ENCODE results near the gene NEUROD2. TPM values are rescaled to one million over a fixed set of nuclear protein-coding genes. Genes with fewer than 3 reads are reported as not detected.

The NEUROD2 gene
- total RNA-seq, 1 experiment from 2014 or later = not detected

GRCh38 chr17:39629494-39629880 lies 21.8 kb upstream of the NEUROD2 start:
- no peak for DNase-seq (ENCODE audit: low read depth in 1 of 2, low spot score in 2 of 2)
- no peaks in the 10 kb centered on the region for H3K36me3 ChIP-seq
- H3K4me3 ChIP-seq = no peak overlapping the region
- H3K27ac ChIP-seq = no peak overlapping the region
- peaks cover 46% of the 10 kb centered on the region for H3K27me3 ChIP-seq (replicated peaks)
- H3K9me3 ChIP-seq (replicated peaks) = no peaks in the 10 kb centered on the region
- no peaks in the 10 kb centered on the region for H3K4me1 ChIP-seq (replicated peaks)

DNA sequence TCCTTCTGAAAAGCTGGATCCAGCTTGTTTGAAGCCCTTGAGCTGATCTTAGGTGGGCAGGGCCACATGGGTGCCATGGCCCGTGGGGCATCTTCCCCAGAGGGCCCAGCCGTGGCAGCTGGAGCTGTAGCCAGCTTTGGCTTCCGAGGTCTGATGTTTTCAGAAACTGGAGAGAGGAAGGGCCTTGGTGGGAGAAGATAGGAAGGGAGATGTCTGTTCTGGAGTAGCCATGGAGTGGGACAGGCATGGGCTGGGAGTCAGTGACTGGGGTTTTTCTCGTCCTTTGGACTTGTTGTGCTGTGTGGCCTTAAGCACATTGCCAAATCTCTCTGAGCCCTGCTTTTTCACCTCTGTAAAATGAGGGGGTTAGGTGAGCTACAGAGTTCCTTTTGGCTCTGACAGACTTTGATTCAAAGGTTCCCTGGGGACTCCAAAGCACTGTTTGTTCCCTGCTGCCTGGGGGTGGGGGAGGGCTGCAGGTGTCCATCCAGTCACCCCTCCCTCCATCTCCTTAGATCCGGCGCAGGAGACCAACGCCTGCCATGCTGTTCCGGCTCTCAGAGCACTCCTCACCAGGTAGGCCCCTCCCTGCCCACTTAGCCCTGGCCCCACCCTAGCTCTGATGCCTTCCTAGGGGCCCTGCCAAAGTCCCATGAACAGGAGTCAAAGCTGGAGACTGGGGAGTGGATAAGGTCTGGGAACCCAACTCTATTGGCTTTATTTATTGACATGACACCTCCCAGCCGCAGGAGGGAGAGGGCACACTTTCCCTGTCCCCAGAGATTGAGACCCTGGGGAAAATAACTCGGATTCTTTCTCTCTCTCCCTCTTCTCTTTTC lies 21.2 kb upstream of the NEUROD2 start:
- Histone ChIP-seq H3K36me3 (no peaks in the 10 kb centered on the region), H3K4me1 (replicated peaks) (no peaks in the 10 kb centered on the region), H3K9me3 (replicated peaks) (no peaks in the 10 kb centered on the region), H3K27ac (no peak overlapping the region), H3K27me3 (replicated peaks) (peaks cover 46% of the 10 kb centered on the region), H3K4me3 (no peak overlapping the region)
- DNase-seq (ENCODE audit: low read depth in 1 of 2, low spot score in 2 of 2) = no peak

DNA sequence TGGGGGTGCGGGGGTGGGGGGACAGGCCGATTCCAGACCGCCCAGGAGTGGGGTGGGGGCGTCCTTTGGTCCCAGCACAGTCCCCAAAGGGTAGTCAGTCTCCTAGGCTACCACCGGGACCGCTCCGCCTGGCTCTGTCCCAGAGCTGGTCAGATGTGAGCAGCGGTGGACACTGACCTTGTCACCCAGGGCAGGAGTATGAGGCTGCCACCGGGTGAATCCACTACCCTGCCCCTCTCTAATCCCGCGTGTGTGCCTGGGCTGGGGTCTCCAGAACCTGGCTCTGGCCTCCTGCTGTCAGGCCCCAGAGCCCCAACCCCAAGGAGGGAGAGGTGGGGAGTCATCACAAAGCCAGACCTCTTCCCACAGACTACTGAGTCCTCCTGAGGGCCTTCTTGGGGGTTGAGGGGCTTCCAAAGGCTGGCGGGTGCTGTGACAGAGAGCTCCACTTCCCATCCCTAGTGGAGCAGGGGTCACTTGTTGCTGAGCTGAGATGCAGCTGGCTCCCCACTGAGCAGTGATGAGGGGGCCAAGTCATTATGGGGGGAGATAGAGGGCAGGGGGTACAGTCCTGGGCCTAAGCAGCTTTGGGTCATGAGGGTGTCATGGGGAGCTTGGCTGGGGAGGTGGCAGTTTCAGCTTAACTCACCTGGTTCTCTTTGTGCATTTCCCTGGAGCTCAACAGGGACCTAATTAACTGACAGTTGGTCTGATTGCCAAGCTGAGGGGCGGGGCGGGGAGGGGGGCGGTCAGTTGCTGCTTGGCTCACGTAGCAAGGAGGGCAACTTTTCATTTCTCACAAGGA lies 20.2 kb upstream of the NEUROD2 start:
- no peak for DNase-seq (ENCODE audit: low read depth in 1 of 2, low spot score in 2 of 2)
- Histone ChIP-seq H3K27ac (no peak overlapping the region), H3K4me3 (no peak overlapping the region), H3K9me3 (replicated peaks) (no peaks in the 10 kb centered on the region), H3K4me1 (replicated peaks) (0 out of 2 replicates have a peak, but pooled peaks cover 4% of the 10 kb centered on the region), H3K27me3 (replicated peaks) (peaks cover 48% of the 10 kb centered on the region), H3K36me3 (no peaks in the 10 kb centered on the region)

DNA sequence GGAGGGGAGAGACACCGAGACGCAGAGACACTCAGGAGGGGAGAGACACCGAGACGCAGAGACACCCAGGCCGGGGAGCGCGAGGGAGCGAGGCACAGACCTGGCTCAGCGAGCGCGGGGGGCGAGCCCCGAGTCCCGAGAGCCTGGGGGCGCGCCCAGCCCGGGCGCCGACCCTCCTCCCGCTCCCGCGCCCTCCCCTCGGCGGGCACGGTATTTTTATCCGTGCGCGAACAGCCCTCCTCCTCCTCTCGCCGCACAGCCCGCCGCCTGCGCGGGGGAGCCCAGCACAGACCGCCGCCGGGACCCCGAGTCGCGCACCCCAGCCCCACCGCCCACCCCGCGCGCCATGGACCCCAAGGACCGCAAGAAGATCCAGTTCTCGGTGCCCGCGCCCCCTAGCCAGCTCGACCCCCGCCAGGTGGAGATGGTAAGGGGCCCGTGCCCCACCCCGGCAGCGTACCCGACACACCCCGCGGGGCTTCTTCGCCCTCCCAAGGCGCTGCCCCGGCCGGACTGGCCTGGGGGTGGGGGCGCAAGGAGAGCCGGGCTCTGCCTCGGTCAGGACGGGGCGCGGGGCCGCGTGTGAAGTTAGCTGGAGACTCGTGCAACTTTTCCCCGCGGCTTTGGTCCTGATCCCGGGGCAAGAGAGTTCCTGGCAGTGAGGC lies 19.5 kb upstream of the NEUROD2 start:
- peaks cover 47% of the 10 kb centered on the region for H3K27me3 ChIP-seq (replicated peaks)
- no peak for DNase-seq (ENCODE audit: low read depth in 1 of 2, low spot score in 2 of 2)
- no peak overlapping the region for H3K27ac ChIP-seq
- no peak overlapping the region for H3K4me3 ChIP-seq
- H3K36me3 ChIP-seq = no peaks in the 10 kb centered on the region
- H3K4me1 ChIP-seq (replicated peaks) = peaks cover 7% of the 10 kb centered on the region
- no peaks in the 10 kb centered on the region for H3K9me3 ChIP-seq (replicated peaks)

DNA sequence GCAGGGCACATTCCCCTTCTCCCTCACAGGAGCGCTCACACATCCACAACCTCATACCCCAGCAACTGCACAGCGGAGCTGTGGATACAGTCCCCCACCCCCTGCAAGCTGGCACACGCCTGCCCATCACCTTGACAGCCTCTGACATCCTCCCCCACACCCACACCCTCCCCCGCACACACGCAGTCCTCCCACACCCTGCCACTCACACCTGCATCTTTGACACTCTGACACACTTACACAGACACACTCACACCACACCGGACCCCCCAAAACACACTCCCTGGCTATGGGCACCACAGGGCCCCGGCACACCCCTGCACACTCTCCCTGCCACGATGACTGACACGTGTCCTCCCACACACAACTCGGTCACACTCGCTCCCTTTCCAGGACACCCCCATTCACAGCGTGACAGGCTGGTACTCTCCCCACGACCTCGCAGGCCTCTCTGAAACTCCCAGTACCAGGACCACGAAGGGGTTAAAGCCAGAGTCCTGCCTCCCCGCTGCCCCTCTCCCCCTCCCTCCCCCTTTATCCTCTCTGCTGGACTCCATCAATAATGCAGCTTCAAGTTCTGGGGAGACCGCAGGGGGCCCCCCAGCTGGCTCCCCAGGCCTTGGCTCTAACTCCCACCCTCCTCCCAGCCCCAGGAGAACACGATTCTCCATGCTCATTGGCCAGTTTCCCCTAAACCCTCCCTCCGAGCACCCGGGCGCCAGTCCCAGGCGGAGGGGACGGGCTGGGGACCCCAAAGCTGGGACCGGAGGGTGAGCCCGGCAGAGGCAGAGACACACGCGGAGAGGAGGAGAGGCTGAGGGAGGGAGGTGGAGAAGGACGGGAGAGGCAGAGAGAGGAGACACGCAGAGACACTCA lies 18.7 kb upstream of the NEUROD2 start, which contains the start of gene PPP1R1B:
Gene PPP1R1B (plus strand): TSS at position 782 of the 876 bp plus-strand sequence. CDS start 441 bp downstream, outside the sequence.
- H3K27ac ChIP-seq = no peak within 1 kb of the TSS
- no peak for DNase-seq (ENCODE audit: low read depth in 1 of 2, low spot score in 2 of 2)
- peaks cover 42% of the 10 kb centered on the region for H3K27me3 ChIP-seq (replicated peaks)
- H3K36me3 ChIP-seq = no peaks in the 10 kb centered on the region
- no peaks in the 10 kb centered on the region for H3K9me3 ChIP-seq (replicated peaks)
- H3K4me1 ChIP-seq (replicated peaks) = peaks cover 8% of the 10 kb centered on the region
- H3K4me3 ChIP-seq = no peak within 1 kb of the TSS

- Histone ChIP-seq H3K27ac (no peak overlapping the region), H3K4me3 (no peak overlapping the region), H3K27me3 (replicated peaks) (peaks cover 38% of the 10 kb centered on the region), H3K9me3 (replicated peaks) (no peaks in the 10 kb centered on the region), H3K36me3 (no peaks in the 10 kb centered on the region), H3K4me1 (replicated peaks) (peaks cover 8% of the 10 kb centered on the region)
- no peak for DNase-seq (ENCODE audit: low read depth in 1 of 2, low spot score in 2 of 2)
Observed at GRCh38 chr17:39625198-39625785, 17.6 kb upstream of the NEUROD2 start.

DNA sequence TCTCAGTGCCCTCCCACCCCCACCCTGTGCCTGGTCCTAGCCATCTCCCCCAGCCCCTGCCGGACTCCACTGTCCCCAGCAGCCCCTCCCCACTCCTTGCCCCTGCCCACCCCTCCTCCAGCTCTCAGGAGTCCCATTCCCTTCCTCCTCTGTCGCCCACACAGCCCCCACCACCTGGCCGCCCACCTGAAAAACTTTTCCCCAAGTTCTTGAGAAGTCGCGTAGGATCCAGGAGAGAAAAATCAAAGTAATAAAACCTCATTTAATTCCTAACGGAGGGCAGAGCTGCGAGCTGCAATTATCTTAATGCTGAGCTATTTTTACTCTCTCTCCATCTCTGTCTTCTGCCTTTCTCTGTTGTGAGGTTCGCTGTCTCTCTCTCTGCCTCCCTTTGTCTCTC lies 16.6 kb upstream of the NEUROD2 start:
- H3K27ac ChIP-seq = no peak overlapping the region
- peaks cover 34% of the 10 kb centered on the region for H3K27me3 ChIP-seq (replicated peaks)
- no peaks in the 10 kb centered on the region for H3K36me3 ChIP-seq
- no peak overlapping the region for H3K4me3 ChIP-seq
- DNase-seq (ENCODE audit: low read depth in 1 of 2, low spot score in 2 of 2) = no peak
- no peaks in the 10 kb centered on the region for H3K9me3 ChIP-seq (replicated peaks)
- H3K4me1 ChIP-seq (replicated peaks) = peaks cover 8% of the 10 kb centered on the region

- Histone ChIP-seq H3K4me3 (no peak overlapping the region), H3K4me1 (replicated peaks) (peaks cover 11% of the 10 kb centered on the region), H3K9me3 (replicated peaks) (no peaks in the 10 kb centered on the region), H3K27ac (no peak overlapping the region), H3K36me3 (no peaks in the 10 kb centered on the region), H3K27me3 (replicated peaks) (peaks cover 37% of the 10 kb centered on the region)
- DNase-seq (ENCODE audit: low read depth in 1 of 2, low spot score in 2 of 2) = peak; percentile 50 to 78
Observed at GRCh38 chr17:39623356-39623950, 15.7 kb upstream of the NEUROD2 start.

DNA sequence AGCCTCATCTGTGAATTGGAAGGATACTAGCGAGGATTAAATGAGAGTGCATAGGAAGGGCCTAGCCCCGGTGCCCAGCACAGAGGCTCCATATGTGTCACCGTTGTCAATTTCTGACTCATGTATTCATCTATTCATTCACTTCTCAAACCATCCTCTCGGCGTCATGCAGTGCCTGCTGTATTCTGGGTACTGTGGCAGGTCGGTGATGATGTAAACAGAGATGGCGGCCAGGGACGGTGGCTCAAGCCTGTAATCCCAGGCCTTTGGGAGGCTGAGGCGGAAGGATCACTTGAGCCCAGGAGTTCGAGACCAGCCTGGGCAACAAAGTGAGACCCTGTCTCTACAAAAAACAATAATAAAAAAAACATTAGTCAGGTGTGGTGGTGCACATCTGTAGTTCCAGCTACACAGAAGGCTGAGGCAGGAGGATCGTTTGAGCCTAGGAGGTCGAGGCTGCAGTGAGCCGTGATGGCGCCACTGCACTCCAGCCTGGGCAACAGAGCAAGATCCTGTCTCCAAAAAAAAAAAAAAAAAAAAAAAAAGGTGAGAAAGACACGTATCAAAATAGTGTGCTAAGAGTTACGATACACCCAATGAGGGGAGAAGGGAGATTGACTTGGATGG lies 14.8 kb upstream of the NEUROD2 start:
- DNase-seq (ENCODE audit: low read depth in 1 of 2, low spot score in 2 of 2) = no peak
- H3K36me3 ChIP-seq = no peaks in the 10 kb centered on the region
- no peak overlapping the region for H3K27ac ChIP-seq
- H3K4me1 ChIP-seq (replicated peaks) = peaks cover 15% of the 10 kb centered on the region
- H3K4me3 ChIP-seq = no peak overlapping the region
- peaks cover 35% of the 10 kb centered on the region for H3K27me3 ChIP-seq (replicated peaks)
- no peaks in the 10 kb centered on the region for H3K9me3 ChIP-seq (replicated peaks)

DNA sequence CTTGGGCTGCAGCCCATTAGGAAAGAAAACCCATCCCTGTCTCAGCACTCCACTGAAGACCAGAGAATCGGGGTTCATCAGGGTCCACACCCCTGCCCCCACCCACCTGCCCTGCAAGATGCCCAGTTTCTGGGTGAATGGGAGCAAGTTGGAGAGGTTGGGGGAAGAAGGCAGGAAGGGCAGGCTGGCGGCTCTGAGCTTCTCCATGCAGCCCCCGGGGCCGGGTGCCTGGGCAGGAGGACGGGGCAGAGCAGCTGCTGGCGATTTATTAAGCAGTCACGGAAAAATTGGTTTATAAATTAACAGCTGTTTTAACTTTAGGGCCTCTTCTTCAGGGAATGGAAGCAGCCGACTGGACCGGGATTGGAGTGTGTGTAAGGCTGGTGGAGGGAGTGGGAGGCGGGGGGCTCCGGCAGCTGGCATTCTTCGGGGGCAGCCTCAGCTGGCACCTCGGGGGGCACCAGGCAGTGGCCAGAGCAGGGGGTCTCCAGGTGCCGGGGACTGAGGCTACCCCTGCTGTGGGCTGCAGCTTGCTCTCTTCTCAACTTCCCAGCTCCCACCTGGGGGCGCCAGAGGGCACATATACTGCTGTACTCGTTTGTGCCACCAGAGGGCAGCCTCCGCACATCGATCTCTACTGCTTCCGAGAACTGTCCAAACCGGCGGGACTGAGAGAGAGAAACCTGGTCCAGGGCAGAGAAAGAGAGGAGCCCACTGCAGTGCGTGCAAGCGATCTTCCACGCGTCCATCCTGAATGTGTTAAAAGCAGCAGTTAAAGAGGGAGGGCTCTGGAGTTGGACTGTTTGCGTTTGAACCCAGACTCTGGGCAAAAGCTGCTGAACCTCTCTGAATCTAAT lies 14.0 kb upstream of the NEUROD2 start:
- peak; percentile 78 to 86 for DNase-seq (ENCODE audit: low read depth in 1 of 2, low spot score in 2 of 2)
- Histone ChIP-seq H3K27me3 (replicated peaks) (peaks cover 35% of the 10 kb centered on the region), H3K4me3 (no peak overlapping the region), H3K9me3 (replicated peaks) (no peaks in the 10 kb centered on the region), H3K4me1 (replicated peaks) (peaks cover 19% of the 10 kb centered on the region), H3K27ac (no peak overlapping the region), H3K36me3 (no peaks in the 10 kb centered on the region)

GRCh38 chr17:39619786-39620101 lies 12.0 kb upstream of the NEUROD2 start:
- Histone ChIP-seq H3K27me3 (replicated peaks) (peaks cover 32% of the 10 kb centered on the region), H3K36me3 (no peaks in the 10 kb centered on the region), H3K9me3 (replicated peaks) (no peaks in the 10 kb centered on the region), H3K27ac (no peak overlapping the region), H3K4me3 (no peak overlapping the region), H3K4me1 (replicated peaks) (peaks cover 19% of the 10 kb centered on the region)
- DNase-seq (ENCODE audit: low read depth in 1 of 2, low spot score in 2 of 2) = no peak
